HL-60 (cell line): ENCODE measurements around the gene ULBP1.
A peak's percentile ranks its signal among the peaks of the same experiment; 100 is the strongest.

Source experiments
- DNase-seq, 2 experiments: peaks; one replicate each; pipeline ENCODE4 v3.0.0-alpha.2; 2010 to 2020; ENCODE audit warnings: low read depth in 1 of 2, low spot score in 1 of 2
- H3K27ac ChIP-seq: fragments of 250-450 bp; sonication (Bioruptor Pico); replicated peaks from 2 replicates; pipeline ENCODE4 v1.5.1; 2020; ENCODE audit warnings: mild to moderate bottlenecking, moderate library complexity
- H3K27me3 ChIP-seq: fragments of 250-450 bp; sonication (Bioruptor Pico); 2 replicates; pipeline ENCODE4 v1.5.1; 2021; ENCODE audit warnings: mild to moderate bottlenecking, moderate library complexity; ENCODE audit not compliant: insufficient read depth, poor library complexity, severe bottlenecking
- H3K4me3 ChIP-seq: replicated peaks from 2 replicates; pipeline ENCODE4 v1.5.1; 2011; ENCODE audit warnings: mild to moderate bottlenecking, control low read depth, low read length; ENCODE audit not compliant: insufficient read depth
- CTCF ChIP-seq: IDR thresholded peaks from one replicate; pipeline ENCODE4 v1.5.1; 2011; ENCODE audit warnings: low read length, control low read depth, inconsistent platforms; ENCODE audit not compliant: insufficient read depth
- GABPA ChIP-seq: IDR thresholded peaks from 2 replicates; pipeline ENCODE4 v1.6.1; 2012; ENCODE audit warnings: low read depth
- POLR2AphosphoS5 ChIP-seq: IDR thresholded peaks from 2 replicates; pipeline ENCODE4 v1.6.1; 2012; ENCODE audit warnings: low read depth
- REST ChIP-seq: IDR thresholded peaks from 2 replicates; pipeline ENCODE4 v1.6.1; 2012; ENCODE audit warnings: low read depth; ENCODE audit not compliant: insufficient replicate concordance
- SPI1 ChIP-seq: IDR thresholded peaks from 2 replicates; pipeline ENCODE4 v1.6.1; 2012; ENCODE audit warnings: low read depth, mild to moderate bottlenecking, borderline replicate concordance

ULBP1 gene

GRCh38 chr6:149962461-149963211 lies 1.1 kb upstream of the ULBP1 start:
- DNase-seq, result no peak
- Histone ChIP-seq H3K27ac (no peak overlapping the region), H3K27me3 (peaks cover 28% of the 10 kb centered on the region), H3K4me3 (no peak overlapping the region)
- TF ChIP-seq GABPA (no peak), CTCF (no peak), SPI1 (no peak), REST (no peak), POLR2AphosphoS5 (no peak)

GRCh38 chr6:149963212-149963461 lies 606 bp upstream of the ULBP1 start:
- H3K27ac ChIP-seq, result no peak overlapping the region
- peaks cover 24% of the 10 kb centered on the region for H3K27me3 ChIP-seq
- DNase-seq, result no peak
- H3K4me3 ChIP-seq, result peak overlapping the region; percentile 49
- TF ChIP-seq REST, result no peak
- no peak for TF ChIP-seq SPI1
- no peak for TF ChIP-seq POLR2AphosphoS5
- no peak for TF ChIP-seq CTCF
- no peak for TF ChIP-seq GABPA

GRCh38 chr6:149964308-149965193 lies 808 bp downstream of the ULBP1 start:
- Histone ChIP-seq H3K27me3 (peaks cover 21% of the 10 kb centered on the region), H3K27ac (no peak overlapping the region)
- DNase-seq, result no peak

More at GRCh38 chr6:149964308-149965193, 808 bp downstream of the ULBP1 start:
- peak overlapping the region; percentile 49; the same call in 1 of the 2 replicates for H3K4me3 ChIP-seq
- TF ChIP-seq REST (no peak), POLR2AphosphoS5 (no peak), SPI1 (no peak), GABPA (no peak), CTCF (no peak)
